IMR-90 (cell line): Measurements from ENCODE around the gene TAOK1. TPM values are rescaled to one million over a fixed set of nuclear protein-coding genes. Genes with fewer than 3 reads are reported as not detected.

Experiments
- ATAC-seq: fragments of 200-7000 bp; cut with Tn5 transposase; 2 replicates; pipeline ENCODE4 v1.9.1; 2020; ENCODE audit warnings: low read depth, mild to moderate bottlenecking, moderate library complexity
- BruUV-seq: library from RNA; stranded (reverse); fragments of 400-500 nt; replicated peaks from 2 replicates; lab custom pipeline; 2021; lab: Mats Ljungman, UMichigan
- CTCF ChIA-PET: fragments of 300-600 bp; formaldehyde crosslinking; extraction: SDS; loops from one replicate; lab custom pipeline; 2021; ENCODE audit warnings: antibody characterized with exemption; lab: Yijun Ruan, JAX
- POLR2A ChIA-PET: fragments of 300-600 bp; sonication (Branson Sonifier 250); formaldehyde crosslinking; loops from one replicate; lab custom pipeline; 2022; ENCODE audit warnings: antibody characterized with exemption; ENCODE audit not compliant: unreplicated experiment; lab: Charles Lee
- DNase-seq: peaks from one replicate; pipeline ENCODE4 v3.0.0; 2013
- H2AFZ ChIP-seq: replicated peaks from 2 replicates; pipeline ENCODE3; 2013; ENCODE audit warnings: low read length, mild to moderate bottlenecking; ENCODE audit not compliant: poor library complexity
- H2AK5ac ChIP-seq: 2 replicates; pipeline ENCODE4 v1.6.1; 2013; ENCODE audit warnings: low read depth, low read length, inconsistent platforms
- H2AK9ac ChIP-seq: replicated peaks from 2 replicates; pipeline ENCODE3; 2013; ENCODE audit warnings: mild to moderate bottlenecking, low read depth, low read length, moderate library complexity; ENCODE audit not compliant: poor library complexity
- H2BK120ac ChIP-seq: 2 replicates; pipeline ENCODE4 v1.6.1; 2013; ENCODE audit warnings: low read depth, low read length, inconsistent platforms
- H2BK15ac ChIP-seq: 3 replicates; pipeline ENCODE4 v1.6.1; 2013; ENCODE audit warnings: low read depth, low read length, inconsistent platforms
- H2BK20ac ChIP-seq: 2 replicates; pipeline ENCODE4 v1.6.1; 2013; ENCODE audit warnings: low read depth, mild to moderate bottlenecking, inconsistent platforms, low read length, moderate library complexity
- H2BK5ac ChIP-seq: 2 replicates; pipeline ENCODE4 v1.6.1; 2013; ENCODE audit warnings: mild to moderate bottlenecking, low read depth, low read length, inconsistent platforms; ENCODE audit not compliant: poor library complexity, severe bottlenecking
- H3K14ac ChIP-seq: replicated peaks from 2 replicates; pipeline ENCODE4 v1.6.1; 2013; ENCODE audit warnings: low read depth, low read length, inconsistent platforms
- H3K18ac ChIP-seq: 2 replicates; pipeline ENCODE4 v1.6.1; 2013; ENCODE audit warnings: low read depth, low read length, control low read depth
- H3K23ac ChIP-seq: 2 replicates; pipeline ENCODE4 v1.6.1; 2013; ENCODE audit warnings: low read depth, low read length, inconsistent platforms
- H3K27ac ChIP-seq: 2 replicates; pipeline ENCODE4 v1.5.1; 2013; ENCODE audit warnings: mild to moderate bottlenecking, control low read depth, low read length; ENCODE audit not compliant: insufficient read depth
- H3K27me3 ChIP-seq: 2 replicates; pipeline ENCODE4 v1.6.1; 2013; ENCODE audit warnings: low read length; ENCODE audit not compliant: control insufficient read depth, insufficient read depth
- H3K36me3 ChIP-seq: 2 replicates; pipeline ENCODE4 v1.6.1; 2013; ENCODE audit warnings: low read length, mixed read lengths; ENCODE audit not compliant: control insufficient read depth, insufficient read depth
- H3K4ac ChIP-seq: 2 replicates; pipeline ENCODE4 v1.6.1; 2013; ENCODE audit warnings: low read depth, low read length, inconsistent platforms
- H3K4me1 ChIP-seq: 2 replicates; pipeline ENCODE4 v1.6.1; 2013; ENCODE audit warnings: low read length, mixed read lengths; ENCODE audit not compliant: control insufficient read depth, insufficient read depth
- H3K4me2 ChIP-seq: 2 replicates; pipeline ENCODE4 v1.6.1; 2013; ENCODE audit warnings: low read depth, mild to moderate bottlenecking, control low read depth, low read length, moderate library complexity
- H3K4me3 ChIP-seq: 2 replicates; pipeline ENCODE4 v1.5.1; 2013; ENCODE audit warnings: low read depth, mild to moderate bottlenecking, control low read depth, low read length, moderate library complexity; ENCODE audit not compliant: insufficient read depth
- H3K56ac ChIP-seq: 2 replicates; pipeline ENCODE4 v1.6.1; 2013; ENCODE audit warnings: low read length, inconsistent platforms; ENCODE audit not compliant: insufficient read depth; ENCODE audit errors: extremely low read depth
- H3K79me1 ChIP-seq, 2 experiments: 2 replicates each; pipeline ENCODE4 v1.6.1; 2013; ENCODE audit warnings: low read length in 2 of 2, inconsistent platforms in 1 of 2, low read depth in 1 of 2
- H3K9ac ChIP-seq: 2 replicates; pipeline ENCODE4 v1.6.1; 2013; ENCODE audit warnings: low read depth, low read length, control low read depth
- H3K9me1 ChIP-seq: 2 replicates; pipeline ENCODE4 v1.6.1; 2013; ENCODE audit warnings: low read length, inconsistent platforms; ENCODE audit not compliant: insufficient read depth
- H3K9me3 ChIP-seq: 2 replicates; pipeline ENCODE4 v1.6.1; 2013; ENCODE audit warnings: low read length; ENCODE audit not compliant: control insufficient read depth, insufficient read depth
- H4K20me1 ChIP-seq: 2 replicates; pipeline ENCODE4 v1.6.1; 2013; ENCODE audit warnings: low read length, inconsistent platforms; ENCODE audit not compliant: insufficient read depth
- H4K5ac ChIP-seq: 2 replicates; pipeline ENCODE4 v1.6.1; 2013; ENCODE audit warnings: mild to moderate bottlenecking, low read depth, low read length, control low read depth
- H4K8ac ChIP-seq, 2 experiments: 2 replicates each; pipeline ENCODE4 v1.6.1; 2013; ENCODE audit warnings: low read depth in 2 of 2, low read length in 2 of 2, control low read depth in 1 of 2, inconsistent platforms in 1 of 2
- H4K91ac ChIP-seq: 2 replicates; pipeline ENCODE4 v1.6.1; 2013; ENCODE audit warnings: low read depth, low read length, inconsistent platforms; ENCODE audit not compliant: insufficient read depth
- BHLHE40 ChIP-seq: fragments of 150-350 bp; IDR thresholded peaks from 2 replicates; pipeline ENCODE4 v1.6.1; 2016; ENCODE audit warnings: mild to moderate bottlenecking, low read depth, low read length
- CEBPB ChIP-seq: IDR thresholded peaks from 2 replicates; pipeline ENCODE4 v1.6.1; 2012; ENCODE audit warnings: low read depth, low read length, improper control_type of control experiment
- CHD1 ChIP-seq: IDR thresholded peaks from 2 replicates; pipeline ENCODE4 v1.6.1; 2012; ENCODE audit warnings: low read depth, low read length, improper control_type of control experiment
- FOS ChIP-seq: fragments of 150-350 bp; IDR thresholded peaks from 2 replicates; pipeline ENCODE4 v1.6.1; 2016; ENCODE audit warnings: low read depth, low read length
- MAZ ChIP-seq: IDR thresholded peaks from 2 replicates; pipeline ENCODE4 v1.6.1; 2012; ENCODE audit warnings: low read depth, mild to moderate bottlenecking, low read length, improper control_type of control experiment, moderate library complexity, borderline replicate concordance
- MXI1 ChIP-seq: IDR thresholded peaks from 2 replicates; pipeline ENCODE4 v1.6.1; 2012; ENCODE audit warnings: low read depth, mild to moderate bottlenecking, low read length, moderate library complexity, borderline replicate concordance
- POLR2A ChIP-seq: IDR thresholded peaks from 2 replicates; pipeline ENCODE4 v1.6.1; 2012; ENCODE audit warnings: mild to moderate bottlenecking, low read depth, low read length
- RAD21 ChIP-seq: IDR thresholded peaks from 2 replicates; pipeline ENCODE4 v1.6.1; 2012; ENCODE audit warnings: low read length, improper control_type of control experiment
- RCOR1 ChIP-seq: IDR thresholded peaks from 2 replicates; pipeline ENCODE4 v1.6.1; 2012; ENCODE audit warnings: mild to moderate bottlenecking, low read length, improper control_type of control experiment; ENCODE audit not compliant: insufficient replicate concordance
- RFX5 ChIP-seq: IDR thresholded peaks from 2 replicates; pipeline ENCODE4 v1.8.0; 2012; ENCODE audit warnings: low read depth, mild to moderate bottlenecking, low read length, moderate library complexity
- SMC3 ChIP-seq: fragments of 150-350 bp; IDR thresholded peaks from 2 replicates; pipeline ENCODE4 v1.6.1; 2016; ENCODE audit warnings: low read depth, mild to moderate bottlenecking, antibody characterized with exemption, low read length, moderate library complexity
- USF2 ChIP-seq: fragments of 150-350 bp; IDR thresholded peaks from 2 replicates; pipeline ENCODE4 v1.6.1; 2017; ENCODE audit warnings: mild to moderate bottlenecking, antibody characterized with exemption, low read length, low read depth
- WGBS, 2 experiments: methylation state at CpG; one replicate each; pipeline versions ENCODE4 v1.1.5 to v1.1.7; 2013; ENCODE audit warnings: missing lambda C conversion rate in 2 of 2; ENCODE audit not compliant: insufficient read length in 1 of 2; ENCODE audit errors: extremely low coverage in 2 of 2; 5-methylcytosine and 5-hydroxymethylcytosine counted together
- dilution Hi-C: fragments of 300-500 bp; cut with HindIII; formaldehyde crosslinking; loops from one replicate; pipeline ENCODE4 v1.14.3; 2018; ENCODE audit warnings: low sequenced_read_pairs; ENCODE audit not compliant: unreplicated experiment
- in situ Hi-C: fragments of 300-500 bp; cut with MboI; formaldehyde crosslinking; loops from 3 replicates; pipeline ENCODE4 v1.14.3; 2019; ENCODE audit warnings: low sequenced_read_pairs, inconsistent platforms, mixed read lengths
- intact Hi-C: fragments of 100-400 bp; cut with micrococcal nuclease; formaldehyde crosslinking; loops from 2 replicates; pipeline ENCODE4 v1.10.0; 2022
- polyA plus RNA-seq, 3 experiments: library from polyadenylated mRNA; depleted of rRNA; stranded (reverse); fragments of >200 nt; gene quantifications; 2 replicates each; pipeline ENCODE4 v1.2.3, GENCODE V29; 2012; ENCODE audit warnings: low replicate concordance in 1 of 3
- total RNA-seq: library from RNA; depleted of rRNA; stranded (reverse); fragments of >200 nt; gene quantifications from 2 replicates; pipeline ENCODE4 v1.2.3, GENCODE V29; 2012
- TF ChIP-seq, protein P1 (sequence below): conservative IDR thresholded peaks from 2 replicates; pipeline ENCODE4 v1.5.1; 2012; ENCODE audit warnings: mild to moderate bottlenecking, low read depth, low read length, improper control_type of control experiment
- TF ChIP-seq, protein P2 (sequence below): fragments of 150-350 bp; IDR thresholded peaks from 2 replicates; pipeline ENCODE4 v1.6.1; 2016; ENCODE audit warnings: low read depth, mild to moderate bottlenecking, low read length, moderate library complexity, borderline replicate concordance

Gene TAOK1
- total and polyA plus RNA-seq, 2 of the 4 experiments (the other 2 are of a cell fraction), result 9.8 to 91.8 TPM

DNA sequence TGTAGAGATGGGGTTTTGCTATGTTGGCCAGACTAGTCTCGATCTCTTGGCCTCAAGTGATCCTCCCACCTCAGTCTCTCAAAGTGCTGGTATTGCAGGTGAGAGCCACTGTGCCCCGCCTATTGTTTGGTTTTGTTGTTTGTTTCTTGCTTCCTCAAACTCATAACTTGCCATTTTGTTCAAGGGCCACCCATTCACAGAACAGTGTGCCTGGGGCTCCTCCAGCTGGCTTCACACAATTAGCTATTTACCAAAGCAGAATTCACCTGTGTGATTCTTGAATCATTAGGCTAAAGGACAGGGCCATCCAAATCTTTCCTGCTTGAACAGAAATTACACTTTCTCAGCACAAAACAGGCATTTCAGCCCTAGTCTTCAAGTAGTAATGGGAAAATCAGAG is 169.5 kb downstream of the TAOK1 start:
- BruUV-seq, result no TSS peak
- H3K18ac ChIP-seq, result no peak overlapping the region
- no peak overlapping the region for H4K8ac ChIP-seq
- no peak overlapping the region for H3K4me3 ChIP-seq
- no peak overlapping the region for H3K4me2 ChIP-seq
- intact Hi-C loops (loop anchor here (10.0 kb wide), 1 partner anchor 415 kb away; no protein-coding TSS in a partner anchor), in situ Hi-C loops (no loop called here), dilution Hi-C loops (no loop called here)
- H2AK9ac ChIP-seq, result no peak overlapping the region
- H3K79me1 ChIP-seq, result no peaks in the 10 kb centered on the region
- H3K56ac ChIP-seq, result no peak overlapping the region
- no peak overlapping the region for H3K27ac ChIP-seq
- no peak overlapping the region for H2AFZ ChIP-seq
- POLR2A ChIA-PET, result no interaction called here
- H2AK5ac ChIP-seq, result no peak overlapping the region
- no peak overlapping the region for H3K9ac ChIP-seq
- H2BK20ac ChIP-seq, result no peak overlapping the region
- 0 out of 2 replicates have a peak, but pooled peaks cover 2% of the 10 kb centered on the region for H3K9me1 ChIP-seq
- DNase-seq (no peak), ATAC-seq (no peak)
- TF ChIP-seq BHLHE40 (no peak), USF2 (no peak), MAZ (no peak), CHD1 (no peak), RCOR1 (no peak), RFX5 (no peak), MXI1 (no peak), RAD21 (no peak), FOS (no peak), POLR2A (no peak), CEBPB (no peak), SMC3 (no peak)
- TF ChIP-seq, protein P1, sequence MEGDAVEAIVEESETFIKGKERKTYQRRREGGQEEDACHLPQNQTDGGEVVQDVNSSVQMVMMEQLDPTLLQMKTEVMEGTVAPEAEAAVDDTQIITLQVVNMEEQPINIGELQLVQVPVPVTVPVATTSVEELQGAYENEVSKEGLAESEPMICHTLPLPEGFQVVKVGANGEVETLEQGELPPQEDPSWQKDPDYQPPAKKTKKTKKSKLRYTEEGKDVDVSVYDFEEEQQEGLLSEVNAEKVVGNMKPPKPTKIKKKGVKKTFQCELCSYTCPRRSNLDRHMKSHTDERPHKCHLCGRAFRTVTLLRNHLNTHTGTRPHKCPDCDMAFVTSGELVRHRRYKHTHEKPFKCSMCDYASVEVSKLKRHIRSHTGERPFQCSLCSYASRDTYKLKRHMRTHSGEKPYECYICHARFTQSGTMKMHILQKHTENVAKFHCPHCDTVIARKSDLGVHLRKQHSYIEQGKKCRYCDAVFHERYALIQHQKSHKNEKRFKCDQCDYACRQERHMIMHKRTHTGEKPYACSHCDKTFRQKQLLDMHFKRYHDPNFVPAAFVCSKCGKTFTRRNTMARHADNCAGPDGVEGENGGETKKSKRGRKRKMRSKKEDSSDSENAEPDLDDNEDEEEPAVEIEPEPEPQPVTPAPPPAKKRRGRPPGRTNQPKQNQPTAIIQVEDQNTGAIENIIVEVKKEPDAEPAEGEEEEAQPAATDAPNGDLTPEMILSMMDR, result no peak
- TF ChIP-seq, protein P2, sequence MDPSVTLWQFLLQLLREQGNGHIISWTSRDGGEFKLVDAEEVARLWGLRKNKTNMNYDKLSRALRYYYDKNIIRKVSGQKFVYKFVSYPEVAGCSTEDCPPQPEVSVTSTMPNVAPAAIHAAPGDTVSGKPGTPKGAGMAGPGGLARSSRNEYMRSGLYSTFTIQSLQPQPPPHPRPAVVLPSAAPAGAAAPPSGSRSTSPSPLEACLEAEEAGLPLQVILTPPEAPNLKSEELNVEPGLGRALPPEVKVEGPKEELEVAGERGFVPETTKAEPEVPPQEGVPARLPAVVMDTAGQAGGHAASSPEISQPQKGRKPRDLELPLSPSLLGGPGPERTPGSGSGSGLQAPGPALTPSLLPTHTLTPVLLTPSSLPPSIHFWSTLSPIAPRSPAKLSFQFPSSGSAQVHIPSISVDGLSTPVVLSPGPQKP, result no peak
- no CpG with 5 or more reads among the region's 2 CpGs for WGBS, 2 experiments
- no peak overlapping the region for H2BK5ac ChIP-seq
- H4K20me1 ChIP-seq, result no peaks in the 10 kb centered on the region
- CTCF ChIA-PET, result no interaction called here
- H2BK15ac ChIP-seq, result no peak overlapping the region
- peaks cover 1% of the 10 kb centered on the region for H3K4me1 ChIP-seq
- H3K23ac ChIP-seq, result no peak overlapping the region
- H3K36me3 ChIP-seq, result peaks cover 7% of the 10 kb centered on the region; the same call in 1 of the 2 replicates
- H3K14ac ChIP-seq, result no peak overlapping the region
- H3K9me3 ChIP-seq, result no peaks in the 10 kb centered on the region
- no peak overlapping the region for H4K5ac ChIP-seq
- no peak overlapping the region for H3K4ac ChIP-seq
- H3K27me3 ChIP-seq, result no peaks in the 10 kb centered on the region
- no peak overlapping the region for H4K91ac ChIP-seq
- no peak overlapping the region for H2BK120ac ChIP-seq
